HEK293 (cell line): ENCODE results near the gene DNAH3.

Experiments
- ELK4 ChIP-seq: IDR thresholded peaks from 2 replicates; pipeline ENCODE4 v1.6.1; 2011; ENCODE audit warnings: mild to moderate bottlenecking, low read depth, low read length, borderline replicate concordance
- IKZF3 ChIP-seq: fragments of 450-650 bp; IDR thresholded peaks from 2 replicates; pipeline ENCODE4 v1.5.0; 2018; ENCODE audit warnings: missing biosample characterization, mild to moderate bottlenecking, missing genetic modification characterization, moderate library complexity
- KLF1 ChIP-seq: fragments of 450-650 bp; formaldehyde crosslinking; IDR thresholded peaks from 2 replicates; pipeline ENCODE4 v1.5.1; 2016; ENCODE audit warnings: missing biosample characterization, missing genetic modification characterization
- KLF8 ChIP-seq: fragments of 450-650 bp; formaldehyde crosslinking; IDR thresholded peaks from 2 replicates; pipeline ENCODE4 v1.5.1; 2016; ENCODE audit warnings: missing biosample characterization, missing genetic modification characterization
- REST ChIP-seq: fragments of 450-650 bp; formaldehyde crosslinking; IDR thresholded peaks from 2 replicates; pipeline ENCODE4 v1.5.1; 2016; ENCODE audit warnings: missing biosample characterization, missing genetic modification characterization
- TCF7L2 ChIP-seq: IDR thresholded peaks from 2 replicates; pipeline ENCODE4 v1.6.1; 2011; ENCODE audit warnings: low read depth, mild to moderate bottlenecking, inconsistent platforms, low read length, moderate library complexity, borderline replicate concordance
- YY2 ChIP-seq: fragments of 450-650 bp; formaldehyde crosslinking; IDR thresholded peaks from 2 replicates; pipeline ENCODE4 v1.5.1; 2016; ENCODE audit warnings: missing biosample characterization, missing genetic modification characterization
- ZBTB10 ChIP-seq: fragments of 450-650 bp; formaldehyde crosslinking; IDR thresholded peaks from 2 replicates; pipeline ENCODE4 v1.5.1; 2016; ENCODE audit warnings: missing biosample characterization, missing genetic modification characterization
- ZBTB20 ChIP-seq: fragments of 450-650 bp; formaldehyde crosslinking; IDR thresholded peaks from 2 replicates; pipeline ENCODE4 v1.5.1; 2016; ENCODE audit warnings: missing biosample characterization, missing genetic modification characterization
- ZBTB44 ChIP-seq: fragments of 450-650 bp; IDR thresholded peaks from 2 replicates; pipeline ENCODE4 v1.5.1; 2018; ENCODE audit warnings: missing biosample characterization, mild to moderate bottlenecking, missing genetic modification characterization
- ZBTB7A ChIP-seq: fragments of 450-650 bp; formaldehyde crosslinking; IDR thresholded peaks from 2 replicates; pipeline ENCODE4 v1.5.1; 2016; ENCODE audit warnings: low read depth, missing biosample characterization, missing genetic modification characterization
- ZEB2 ChIP-seq: fragments of 450-650 bp; formaldehyde crosslinking; IDR thresholded peaks from 2 replicates; pipeline ENCODE4 v1.5.1; 2016; ENCODE audit warnings: missing biosample characterization, missing genetic modification characterization
- ZFP69B ChIP-seq: fragments of 450-650 bp; formaldehyde crosslinking; IDR thresholded peaks from 2 replicates; pipeline ENCODE4 v1.5.1; 2016; ENCODE audit warnings: missing biosample characterization, missing genetic modification characterization
- ZNF148 ChIP-seq: fragments of 450-650 bp; formaldehyde crosslinking; IDR thresholded peaks from 2 replicates; pipeline ENCODE4 v1.5.0; 2017; ENCODE audit warnings: missing biosample characterization, missing genetic modification characterization, borderline replicate concordance
- ZNF2 ChIP-seq: fragments of 450-650 bp; formaldehyde crosslinking; IDR thresholded peaks from 2 replicates; pipeline ENCODE4 v1.5.1; 2016; ENCODE audit warnings: missing biosample characterization, missing genetic modification characterization
- ZNF350 ChIP-seq: fragments of 450-650 bp; formaldehyde crosslinking; IDR thresholded peaks from 2 replicates; pipeline ENCODE4 v1.5.0; 2017; ENCODE audit warnings: missing biosample characterization, mild to moderate bottlenecking, missing genetic modification characterization
- ZNF366 ChIP-seq: fragments of 450-650 bp; formaldehyde crosslinking; conservative IDR thresholded peaks from 2 replicates; pipeline ENCODE4 v1.5.1; 2016; ENCODE audit warnings: missing biosample characterization, missing genetic modification characterization
- ZNF394 ChIP-seq: fragments of 450-650 bp; formaldehyde crosslinking; IDR thresholded peaks from 2 replicates; pipeline ENCODE4 v1.5.1; 2016; ENCODE audit warnings: missing biosample characterization, missing genetic modification characterization, mild to moderate bottlenecking, moderate library complexity, borderline replicate concordance
- ZNF555 ChIP-seq: fragments of 450-650 bp; formaldehyde crosslinking; conservative IDR thresholded peaks from 2 replicates; pipeline ENCODE4 v1.5.1; 2017; ENCODE audit warnings: missing biosample characterization, mild to moderate bottlenecking, missing genetic modification characterization, inconsistent platforms
- ZNF645 ChIP-seq: fragments of 450-650 bp; formaldehyde crosslinking; IDR thresholded peaks from 2 replicates; pipeline ENCODE4; 2016; ENCODE audit warnings: missing biosample characterization, missing genetic modification characterization
- ZNF660 ChIP-seq: fragments of 450-650 bp; IDR thresholded peaks from 2 replicates; pipeline ENCODE4 v1.5.1; 2018; ENCODE audit warnings: missing biosample characterization, mild to moderate bottlenecking, missing genetic modification characterization
- ZNF837 ChIP-seq: fragments of 450-650 bp; formaldehyde crosslinking; IDR thresholded peaks from 2 replicates; pipeline ENCODE4 v1.5.1; 2016; ENCODE audit warnings: missing biosample characterization, missing genetic modification characterization
- ZNF843 ChIP-seq: fragments of 450-650 bp; formaldehyde crosslinking; IDR thresholded peaks from 2 replicates; pipeline ENCODE4 v1.5.1; 2016; ENCODE audit warnings: missing biosample characterization, missing genetic modification characterization
- ZSCAN18 ChIP-seq: fragments of 450-650 bp; formaldehyde crosslinking; IDR thresholded peaks from 2 replicates; pipeline ENCODE4 v1.5.1; 2016; ENCODE audit warnings: missing biosample characterization, missing genetic modification characterization

Gene DNAH3

GRCh38 chr16:21156767-21157467 lies 6.3 kb upstream of the DNAH3 start (continued):
- TF ChIP-seq ELK4 = no peak
- TF ChIP-seq REST (tag by site-specific recombination) = no peak
- TF ChIP-seq ZSCAN18 (tag by site-specific recombination) = no peak
- peak; percentile 95 for TF ChIP-seq IKZF3
- TF ChIP-seq ZNF660 (tag by site-specific recombination) = peak; percentile 56; the same call in 1 of the 2 replicates
- no peak for TF ChIP-seq ZNF555 (tag by site-specific recombination)
- TF ChIP-seq KLF1 (tag by site-specific recombination) = 0 out of 2 replicates have a peak, but pooled peaks have one; percentile 46
- TF ChIP-seq ZBTB10 = no peak
- TF ChIP-seq ZBTB20 (tag by site-specific recombination) = peak; percentile 71; the same call in 1 of the 2 replicates
- no peak for TF ChIP-seq YY2 (tag by site-specific recombination)
- TF ChIP-seq ZNF394 (tag by site-specific recombination) = 0 out of 2 replicates have a peak, but pooled peaks have one; percentile 20
- TF ChIP-seq ZNF148 (tag by site-specific recombination) = no peak
- TF ChIP-seq TCF7L2 = no peak
- TF ChIP-seq ZNF366 (tag by site-specific recombination) = 0 out of 2 replicates have a peak, but pooled peaks have one; percentile 33
- TF ChIP-seq ZNF843 (tag by site-specific recombination) = 0 out of 2 replicates have a peak, but pooled peaks have one; percentile 31
- TF ChIP-seq ZNF350 (tag by site-specific recombination) = no peak
- TF ChIP-seq ZEB2 = peak; percentile 40; the same call in 1 of the 2 replicates
- TF ChIP-seq ZNF837 (tag by site-specific recombination) = no peak
- TF ChIP-seq ZNF2 (tag by site-specific recombination) = 0 out of 2 replicates have a peak, but pooled peaks have one; percentile 46
- TF ChIP-seq ZBTB7A (tag by site-specific recombination) = no peak
- TF ChIP-seq ZFP69B (tag by site-specific recombination) = 0 out of 2 replicates have a peak, but pooled peaks have one; percentile 27
- peak; percentile 37; the same call in 1 of the 2 replicates for TF ChIP-seq KLF8 (tag by site-specific recombination)
- no peak for TF ChIP-seq ZBTB44 (tag by site-specific recombination)
- no peak for TF ChIP-seq ZNF645 (tag by site-specific recombination)
